GM12891 (cell line): ENCODE measurements around the gene C15orf40.
"Not testable (repeated sequence)": the region's sequence is repeated elsewhere in the genome, so short reads cannot be mapped to it uniquely, and the experiment has no call there.

Experiments
- DNase-seq: peaks from one replicate; pipeline ENCODE4 v3.0.0; 2011; ENCODE audit warnings: low spot score; ENCODE audit not compliant: insufficient read length
- FAIRE-seq: peaks from 2 replicates; lab custom pipeline; 2011; peaks lifted over from hg19 to GRCh38; lab: Jason Lieb, UNC
- PAX5 ChIP-seq: IDR thresholded peaks from 2 replicates; pipeline ENCODE4 v1.6.1; 2011; ENCODE audit warnings: low read length, moderate library complexity, mild to moderate bottlenecking; ENCODE audit not compliant: insufficient read depth, severe bottlenecking
- POLR2A ChIP-seq: IDR thresholded peaks from 2 replicates; pipeline ENCODE4 v1.6.1; 2011; ENCODE audit warnings: low read depth, low read length, control low read depth
- POLR2AphosphoS5 ChIP-seq: IDR thresholded peaks from 2 replicates; pipeline ENCODE4 v1.6.1; 2011; ENCODE audit warnings: low read depth, low read length, control low read depth
- POU2F2 ChIP-seq: IDR thresholded peaks from 2 replicates; pipeline ENCODE4 v1.6.1; 2011; ENCODE audit warnings: low read depth, mild to moderate bottlenecking, control low read depth, low read length, moderate library complexity
- SPI1 ChIP-seq: IDR thresholded peaks from 2 replicates; pipeline ENCODE4 v1.6.1; 2011; ENCODE audit warnings: low read depth, low read length, control low read depth
- TAF1 ChIP-seq: IDR thresholded peaks from 2 replicates; pipeline ENCODE4 v1.6.1; 2011; ENCODE audit warnings: low read depth, low read length, control low read depth

The C15orf40 gene

DNA sequence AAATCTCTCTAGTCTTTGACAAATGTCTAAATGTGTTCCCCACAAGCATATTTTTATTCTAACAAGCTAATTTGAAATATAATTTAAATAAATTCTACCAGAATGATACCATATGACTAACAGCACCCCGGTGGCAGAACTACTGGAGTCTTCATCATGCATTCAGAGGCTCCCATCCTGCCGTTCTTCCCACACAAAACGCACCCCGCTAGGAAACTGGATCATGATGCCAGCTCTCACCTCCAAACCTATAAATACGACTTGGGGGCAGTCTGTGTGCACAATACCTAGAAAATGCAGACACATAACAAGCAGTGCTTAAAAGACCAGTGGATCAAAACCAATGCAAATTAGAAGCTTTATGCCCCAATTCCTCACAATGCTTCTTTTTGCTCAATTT is 67.4 kb downstream of the C15orf40 start:
- FAIRE-seq: no peak
- DNase-seq: no peak
- no peak for TF ChIP-seq SPI1
- no peak for TF ChIP-seq POLR2A
- no peak for TF ChIP-seq POLR2AphosphoS5
- no peak for TF ChIP-seq TAF1
- TF ChIP-seq POU2F2: no peak
- no peak for TF ChIP-seq PAX5

DNA sequence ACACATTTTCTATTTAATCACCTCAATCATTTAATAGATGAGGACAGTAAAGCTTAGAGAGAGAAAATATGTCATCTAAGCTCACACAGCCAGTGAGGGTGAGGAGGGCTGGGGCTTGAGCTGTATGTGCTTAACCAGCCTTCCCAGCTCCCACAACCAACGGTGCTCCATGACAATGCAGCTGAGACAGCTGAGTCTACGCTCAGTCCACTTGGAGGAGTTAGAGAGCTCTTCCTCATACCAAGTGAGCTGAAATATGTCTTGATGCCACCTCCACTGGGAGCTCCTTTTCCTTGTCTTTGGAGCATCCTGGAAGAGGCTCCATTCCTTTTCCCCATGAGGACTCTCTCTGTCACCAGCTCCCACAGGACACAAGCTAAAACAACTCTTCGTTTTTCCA is 68.3 kb downstream of the C15orf40 start:
- no peak for FAIRE-seq
- no peak for TF ChIP-seq POLR2AphosphoS5
- no peak for TF ChIP-seq SPI1
- no peak for TF ChIP-seq POLR2A
- TF ChIP-seq POU2F2: no peak
- TF ChIP-seq PAX5: no peak
- TF ChIP-seq TAF1: no peak
- DNase-seq: no peak

DNA sequence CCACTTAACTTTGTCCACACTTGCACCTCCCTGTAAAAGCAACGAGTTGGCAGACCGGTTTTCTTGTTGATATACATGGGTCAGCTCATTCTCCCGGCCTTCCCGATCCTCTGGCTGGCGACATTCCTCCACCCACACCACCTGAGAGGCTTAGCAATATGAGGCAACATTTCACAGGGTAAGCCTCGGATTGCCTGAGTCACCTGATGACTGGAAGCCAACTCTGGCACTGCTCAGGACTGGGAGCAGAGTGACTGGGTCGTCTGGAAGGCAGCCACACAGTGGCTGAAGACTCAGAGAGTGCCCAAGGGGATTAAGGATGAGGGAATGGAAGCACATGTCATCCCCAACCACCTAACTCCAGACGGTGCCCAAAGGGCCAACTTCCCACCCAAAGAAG is 68.7 kb downstream of the C15orf40 start:
- no peak for FAIRE-seq
- TF ChIP-seq PAX5 (no peak), SPI1 (no peak), POLR2AphosphoS5 (no peak), POU2F2 (no peak), TAF1 (no peak), POLR2A (no peak)
- no peak for DNase-seq

DNA sequence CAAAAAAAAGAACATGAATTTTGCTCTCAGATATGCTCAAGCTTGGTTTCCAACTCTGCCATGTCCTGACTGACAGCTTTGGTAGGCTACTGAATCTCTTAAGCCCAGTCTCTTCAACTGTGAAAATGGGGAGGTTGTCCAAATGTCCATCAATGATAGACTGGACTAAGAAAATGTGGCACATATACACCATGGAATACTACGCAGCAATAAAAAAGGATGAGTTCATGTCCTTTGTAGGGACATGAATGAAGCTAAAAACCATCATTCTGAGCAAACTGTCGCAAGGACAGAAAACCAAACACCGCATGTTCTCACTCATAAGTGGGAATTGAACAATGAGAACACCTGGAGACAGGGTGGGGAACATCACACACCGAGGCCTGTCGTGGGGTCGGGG is 71.8 kb downstream of the C15orf40 start:
- not testable (repeated sequence) for DNase-seq, FAIRE-seq
